SK-N-SH (cell line): Measurements from ENCODE around the gene CHST3. TPM values are rescaled to one million over a fixed set of nuclear protein-coding genes. Genes with fewer than 3 reads are reported as not detected.

ENCODE experiments used
- CTCF ChIA-PET: fragments of 300-600, 350-600 bp; formaldehyde crosslinking; extraction: SDS; loops from one replicate; lab custom pipeline; 2021; lab: Yijun Ruan, JAX
- POLR2A ChIA-PET: fragments of 350-600 bp; sonication (Branson Sonifier 250); formaldehyde crosslinking; extraction: SDS; loops from one replicate; lab custom pipeline; 2020; ENCODE audit warnings: antibody characterized with exemption, inconsistent platforms; lab: Yijun Ruan, JAX
- DNase-seq: peaks from one replicate; pipeline ENCODE4 v3.0.0; 2012
- H2AFZ ChIP-seq: fragments of 200-600 bp; sonication (generic); 2 replicates; pipeline ENCODE4 v1.8.1; 2016; ENCODE audit warnings: antibody characterized with exemption, mild to moderate bottlenecking, low read depth
- H3F3A ChIP-seq: fragments of 200-600 bp; sonication (generic); replicated peaks from 2 replicates; pipeline ENCODE3; 2016; ENCODE audit warnings: antibody characterized with exemption, mild to moderate bottlenecking; ENCODE audit not compliant: insufficient read depth
- H3K27ac ChIP-seq, 2 experiments: fragments of 200-500 bp in 1 of 2; fragments of 200-600 bp in 1 of 2; sonication (Bioruptor generic) in 1 of 2; sonication (generic), shearing (Covaris generic) in 1 of 2; 2 replicates each; pipeline versions ENCODE4 v1.5.1 to v1.6.1; 2014 to 2016; ENCODE audit warnings: low read depth in 2 of 2, inconsistent platforms in 1 of 2, low read length in 1 of 2, mild to moderate bottlenecking in 1 of 2, mixed read lengths in 1 of 2
- H3K27me3 ChIP-seq: fragments of 200-600 bp; sonication (generic), shearing (Covaris generic); 2 replicates; pipeline ENCODE4 v1.6.1; 2016; ENCODE audit warnings: mixed run types; ENCODE audit not compliant: insufficient read depth
- H3K36me3 ChIP-seq, 2 experiments: fragments of 200-500 bp in 1 of 2; fragments of 200-600 bp in 1 of 2; sonication (Bioruptor generic) in 1 of 2; sonication (generic) in 1 of 2; replicated peaks in 1 of 2; 2 replicates each; pipeline versions ENCODE3 to v1.5.1; 2014 to 2016; ENCODE audit warnings: low read length in 1 of 2, mild to moderate bottlenecking in 1 of 2; ENCODE audit not compliant: insufficient read depth in 2 of 2, control insufficient read depth in 1 of 2
- H3K4me1 ChIP-seq, 2 experiments: fragments of 200-500 bp in 1 of 2; fragments of 200-600 bp in 1 of 2; sonication (Bioruptor generic) in 1 of 2; sonication (generic), shearing (Covaris generic) in 1 of 2; 2 replicates each; pipeline versions ENCODE4 v1.5.1 to v1.6.1; 2014 to 2016; ENCODE audit warnings: low read depth in 1 of 2, low read length in 1 of 2, mixed run types in 1 of 2; ENCODE audit not compliant: insufficient read depth in 2 of 2, control insufficient read depth in 1 of 2
- H3K4me2 ChIP-seq: fragments of 200-600 bp; sonication (generic), shearing (Covaris generic); 2 replicates; pipeline ENCODE4 v1.6.1; 2017; ENCODE audit warnings: mixed run types
- H3K4me3 ChIP-seq, 2 experiments: fragments of 200-500 bp in 1 of 2; fragments of 200-600 bp in 1 of 2; sonication (Bioruptor generic) in 1 of 2; sonication (generic), shearing (Covaris generic) in 1 of 2; 2 replicates each; pipeline versions ENCODE4 v1.5.1 to v1.8.1; 2014 to 2016; ENCODE audit warnings: low read depth in 2 of 2, inconsistent platforms in 1 of 2, low read length in 1 of 2, mild to moderate bottlenecking in 1 of 2, mixed read lengths in 1 of 2, moderate library complexity in 1 of 2
- H3K79me2 ChIP-seq: fragments of 200-600 bp; sonication (generic); 2 replicates; pipeline ENCODE4 v1.8.1; 2017; ENCODE audit warnings: mild to moderate bottlenecking; ENCODE audit not compliant: insufficient read depth
- H3K9ac ChIP-seq: fragments of 200-600 bp; sonication (generic); 2 replicates; pipeline ENCODE4 v1.6.1; 2017; ENCODE audit warnings: mixed run types
- H3K9me2 ChIP-seq: fragments of 200-600 bp; sonication (generic); 2 replicates; pipeline ENCODE4 v1.6.1; 2017; ENCODE audit warnings: mixed run types
- H3K9me3 ChIP-seq: fragments of 200-600 bp; sonication (generic); 2 replicates; pipeline ENCODE4 v1.6.1; 2017; ENCODE audit warnings: mixed run types, mild to moderate bottlenecking, moderate library complexity
- H4K20me1 ChIP-seq: fragments of 200-600 bp; sonication (generic); 2 replicates; pipeline ENCODE4 v1.6.1; 2017; ENCODE audit warnings: mild to moderate bottlenecking, mixed run types; ENCODE audit not compliant: insufficient read depth
- CHD2 ChIP-seq: fragments of 150-350 bp; IDR thresholded peaks from 2 replicates; pipeline ENCODE4 v1.6.1; 2018; ENCODE audit warnings: low read length; ENCODE audit not compliant: partially characterized antibody
- CTCF ChIP-seq: fragments of 200-600 bp; sonication (generic); IDR thresholded peaks from 2 replicates; pipeline ENCODE4 v1.6.1; 2017; ENCODE audit warnings: antibody characterized with exemption, mild to moderate bottlenecking, moderate library complexity
- EP300 ChIP-seq, 2 experiments: IDR thresholded peaks; 2 replicates each; pipeline versions ENCODE4 v1.4.0 to v1.6.1; 2012; ENCODE audit warnings: borderline replicate concordance in 1 of 2, low read depth in 1 of 2, low read length in 1 of 2
- FOSL2 ChIP-seq: IDR thresholded peaks from 2 replicates; pipeline ENCODE4 v1.4.0; 2012; ENCODE audit warnings: low read depth, mild to moderate bottlenecking, moderate library complexity, borderline replicate concordance
- FOXJ3 ChIP-seq: sonication (generic); formaldehyde crosslinking; IDR thresholded peaks from 2 replicates; pipeline ENCODE4 v1.5.1; 2020; ENCODE audit warnings: mild to moderate bottlenecking, missing genetic modification reagents
- GATA2 ChIP-seq: sonication (generic); formaldehyde crosslinking; IDR thresholded peaks from 2 replicates; pipeline ENCODE4 v1.5.0; 2020; ENCODE audit warnings: mild to moderate bottlenecking, missing genetic modification reagents
- IRF3 ChIP-seq: fragments of 150-350 bp; IDR thresholded peaks from 2 replicates; pipeline ENCODE4 v1.6.1; 2016; ENCODE audit warnings: mild to moderate bottlenecking, low read depth, low read length
- JUND ChIP-seq: IDR thresholded peaks from 2 replicates; pipeline ENCODE4 v1.4.0; 2012
- NFIC ChIP-seq: IDR thresholded peaks from 2 replicates; pipeline ENCODE4 v1.4.0; 2012; ENCODE audit warnings: borderline replicate concordance
- RAD21 ChIP-seq: IDR thresholded peaks from 2 replicates; pipeline ENCODE4 v1.6.1; 2012; ENCODE audit warnings: mild to moderate bottlenecking, low read length
- RCOR1 ChIP-seq: fragments of 150-350 bp; IDR thresholded peaks from 2 replicates; pipeline ENCODE4 v1.6.1; 2017; ENCODE audit warnings: antibody characterized with exemption, low read length
- RFX5 ChIP-seq: IDR thresholded peaks from 2 replicates; pipeline ENCODE4 v1.6.1; 2012; ENCODE audit warnings: mild to moderate bottlenecking, improper control_type of control experiment, low read length
- RXRA ChIP-seq: IDR thresholded peaks from 2 replicates; pipeline ENCODE4 v1.4.0; 2012; ENCODE audit warnings: low read depth, mild to moderate bottlenecking, borderline replicate concordance
- SIN3A ChIP-seq: IDR thresholded peaks from 2 replicates; pipeline ENCODE4 v1.6.1; 2012; ENCODE audit warnings: low read depth, mild to moderate bottlenecking, low read length, moderate library complexity, borderline replicate concordance
- SMC3 ChIP-seq: IDR thresholded peaks from 2 replicates; pipeline ENCODE4 v1.6.1; 2012; ENCODE audit warnings: low read depth, low read length, improper control_type of control experiment
- TCF12 ChIP-seq: IDR thresholded peaks from 2 replicates; pipeline ENCODE4 v1.4.0; 2012
- TEAD4 ChIP-seq: IDR thresholded peaks from 2 replicates; pipeline ENCODE4 v1.4.0; 2012; ENCODE audit warnings: mild to moderate bottlenecking, borderline replicate concordance; ENCODE audit not compliant: insufficient read depth
- USF2 ChIP-seq: fragments of 150-350 bp; IDR thresholded peaks from 2 replicates; pipeline ENCODE4 v1.6.1; 2017; ENCODE audit warnings: antibody characterized with exemption, low read length, low read depth, borderline replicate concordance
- WGBS: methylation state at CpG from one replicate; pipeline ENCODE4 v1.1.6; 2017; ENCODE audit warnings: low lambda C conversion rate; 5-methylcytosine and 5-hydroxymethylcytosine counted together
- polyA plus RNA-seq, 3 experiments: library from polyadenylated mRNA; depleted of rRNA; stranded (reverse); fragments of >200 nt; gene quantifications; 2 replicates each; pipeline ENCODE4 v1.2.3, GENCODE V29; 2012

Gene CHST3
- polyA plus RNA-seq, 1 of the 3 experiments (the other 2 are of a cell fraction), result 6.0 TPM

- H3K9me3 ChIP-seq, result no peaks in the 10 kb centered on the region
- H3F3A ChIP-seq, result no peaks in the 10 kb centered on the region
- no peak overlapping the region for H3K4me2 ChIP-seq
- H3K36me3 ChIP-seq, result no peaks in the 10 kb centered on the region
- no peaks in the 10 kb centered on the region for H3K79me2 ChIP-seq
- H2AFZ ChIP-seq, result no peak overlapping the region
- TF ChIP-seq RAD21 (no peak), JUND (no peak), FOSL2 (no peak), CTCF (no peak), TEAD4 (no peak), SIN3A (no peak), GATA2 (no peak), IRF3 (no peak), USF2 (no peak)
- no peaks in the 10 kb centered on the region for H3K27me3 ChIP-seq
- no peak overlapping the region for H3K9ac ChIP-seq
- ChIA-PET CTCF (interaction anchor here (1.3 to 3.7 kb wide), 2 partner anchors 15 to 138 kb away, joined by 5 to 14 read pairs; no protein-coding TSS in a partner anchor), POLR2A (no interaction called here)
- DNase-seq, result no peak
- 83% methylated on average over 7 of the region's 12 CpGs for WGBS
- H3K27ac ChIP-seq, result no peak overlapping the region
- H3K9me2 ChIP-seq, result no peaks in the 10 kb centered on the region
- H4K20me1 ChIP-seq, result no peaks in the 10 kb centered on the region
- no peak overlapping the region for H3K4me3 ChIP-seq
- H3K4me1 ChIP-seq, result no peaks in the 10 kb centered on the region
Observed at GRCh38 chr10:72034040-72034499, 69.9 kb downstream of the CHST3 start.

GRCh38 chr10:72034761-72035160 is 70.6 kb downstream of the CHST3 start:
- Histone ChIP-seq H3K27me3 (no peaks in the 10 kb centered on the region), H3K36me3 (no peaks in the 10 kb centered on the region), H3K27ac (no peak overlapping the region), H3F3A (no peaks in the 10 kb centered on the region), H3K9me3 (no peaks in the 10 kb centered on the region), H4K20me1 (no peaks in the 10 kb centered on the region), H3K79me2 (no peaks in the 10 kb centered on the region), H2AFZ (no peak overlapping the region), H3K9me2 (no peaks in the 10 kb centered on the region), H3K4me2 (no peak overlapping the region), H3K4me3 (no peak overlapping the region), H3K9ac (no peak overlapping the region), H3K4me1 (no peaks in the 10 kb centered on the region)
- TF ChIP-seq RFX5, result no peak
- TF ChIP-seq GATA2, result no peak
- no peak for TF ChIP-seq SMC3
- no peak for TF ChIP-seq RCOR1
- no peak for TF ChIP-seq RXRA
- TF ChIP-seq NFIC, result no peak
- TF ChIP-seq FOXJ3, result no peak
- no peak for TF ChIP-seq CHD2
- TF ChIP-seq EP300 (IDR thresholded peaks at IDR 0.05; ENCODE audit: borderline replicate concordance in 1 of 2, low read depth in 1 of 2, low read length in 1 of 2), result no peak
- TF ChIP-seq TCF12, result no peak
- ChIA-PET CTCF (interaction anchor here (1.0 to 3.7 kb wide), 2 partner anchors 9 to 138 kb away, joined by 5 to 14 read pairs; no protein-coding TSS in a partner anchor), POLR2A (no interaction called here)
- no peak for DNase-seq
- 92% methylated on average over 4 of the region's 4 CpGs for WGBS
